AG04449 (cell line): Measurements from ENCODE around the gene GPC3.
"Not testable (repeated sequence)": the region's sequence is repeated elsewhere in the genome, so short reads cannot be mapped to it uniquely, and the experiment has no call there.

ENCODE experiments used
- CTCF ChIA-PET: fragments of 350-600 bp; formaldehyde crosslinking; extraction: SDS; loops from one replicate; lab custom pipeline; 2021; ENCODE audit warnings: antibody characterized with exemption; lab: Yijun Ruan, JAX
- POLR2A ChIA-PET: fragments of 400-600, 350-600 bp; formaldehyde crosslinking; extraction: SDS; loops from one replicate; lab custom pipeline; 2020; ENCODE audit warnings: antibody characterized with exemption, inconsistent platforms; lab: Yijun Ruan, JAX
- DNase-seq: peaks from one replicate; pipeline ENCODE4 v3.0.0-alpha.2; 2010; ENCODE audit warnings: low read depth, low spot score
- H3K4me3 ChIP-seq: 2 replicates; pipeline ENCODE4 v1.5.1; 2011; ENCODE audit warnings: low read depth, mild to moderate bottlenecking, control low read depth, low read length
- TF ChIP-seq, protein P1 (sequence below): IDR thresholded peaks from one replicate; pipeline ENCODE4 v1.5.1; 2011; ENCODE audit warnings: mild to moderate bottlenecking, moderate library complexity, low read length, control low read depth, inconsistent platforms; ENCODE audit not compliant: insufficient read depth; ENCODE audit errors: missing control alignments

GPC3 gene

DNA sequence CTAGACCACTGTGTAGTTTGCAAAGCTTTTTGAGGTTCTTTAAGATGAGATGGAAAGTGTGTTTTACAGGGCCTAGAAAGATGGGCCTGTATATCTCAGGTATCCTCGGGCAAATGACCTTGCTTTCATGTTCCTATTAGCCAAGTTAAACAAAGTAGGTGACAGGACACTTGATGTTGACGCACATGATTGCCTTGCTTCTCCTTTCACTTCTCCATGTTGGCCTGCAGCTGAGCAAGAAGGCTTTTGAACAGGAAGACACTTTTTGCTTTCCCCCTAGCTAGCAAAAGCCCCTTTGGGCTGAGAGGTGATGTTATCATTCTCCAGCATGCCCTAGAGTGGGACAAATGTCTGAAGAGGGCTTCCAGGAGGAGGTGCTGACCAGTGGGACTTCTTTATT, 202.1 kb downstream of the GPC3 start:
- CTCF ChIA-PET, result interaction anchor here (2.2 kb wide), 1 partner anchor 9 kb away, joined by 13 read pairs; no protein-coding TSS in a partner anchor
- DNase-seq, result no peak
- POLR2A ChIA-PET, result no interaction called here
- H3K4me3 ChIP-seq, result no peak overlapping the region
- TF ChIP-seq, protein P1, sequence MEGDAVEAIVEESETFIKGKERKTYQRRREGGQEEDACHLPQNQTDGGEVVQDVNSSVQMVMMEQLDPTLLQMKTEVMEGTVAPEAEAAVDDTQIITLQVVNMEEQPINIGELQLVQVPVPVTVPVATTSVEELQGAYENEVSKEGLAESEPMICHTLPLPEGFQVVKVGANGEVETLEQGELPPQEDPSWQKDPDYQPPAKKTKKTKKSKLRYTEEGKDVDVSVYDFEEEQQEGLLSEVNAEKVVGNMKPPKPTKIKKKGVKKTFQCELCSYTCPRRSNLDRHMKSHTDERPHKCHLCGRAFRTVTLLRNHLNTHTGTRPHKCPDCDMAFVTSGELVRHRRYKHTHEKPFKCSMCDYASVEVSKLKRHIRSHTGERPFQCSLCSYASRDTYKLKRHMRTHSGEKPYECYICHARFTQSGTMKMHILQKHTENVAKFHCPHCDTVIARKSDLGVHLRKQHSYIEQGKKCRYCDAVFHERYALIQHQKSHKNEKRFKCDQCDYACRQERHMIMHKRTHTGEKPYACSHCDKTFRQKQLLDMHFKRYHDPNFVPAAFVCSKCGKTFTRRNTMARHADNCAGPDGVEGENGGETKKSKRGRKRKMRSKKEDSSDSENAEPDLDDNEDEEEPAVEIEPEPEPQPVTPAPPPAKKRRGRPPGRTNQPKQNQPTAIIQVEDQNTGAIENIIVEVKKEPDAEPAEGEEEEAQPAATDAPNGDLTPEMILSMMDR, result no peak

DNA sequence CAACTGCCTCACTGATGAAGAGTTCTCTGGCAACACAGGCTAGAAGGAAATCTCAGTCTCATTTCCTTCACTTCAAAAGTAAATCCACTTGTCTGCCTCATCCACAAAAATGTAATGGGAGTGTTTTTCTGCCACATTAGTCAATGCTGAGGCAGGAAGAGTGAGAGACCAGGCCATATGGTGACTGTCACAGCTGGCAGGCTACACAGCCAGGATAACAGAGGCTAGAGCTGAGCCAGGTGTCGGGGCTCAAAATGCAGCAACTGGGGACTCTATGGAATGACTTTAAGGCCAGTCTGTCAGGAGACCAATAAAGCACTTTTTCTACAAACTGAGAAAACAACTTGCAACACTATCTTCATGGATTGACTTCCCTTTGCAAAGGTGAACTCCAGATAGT, 204.2 kb downstream of the GPC3 start:
- H3K4me3 ChIP-seq, result no peak overlapping the region
- TF ChIP-seq, protein P1, result no peak
- DNase-seq, result no peak
- CTCF ChIA-PET, result interaction anchor here (1.1 to 1.4 kb wide), 2 partner anchors 10 to 12 kb away, joined by 3 to 4 read pairs; no protein-coding TSS in a partner anchor
- POLR2A ChIA-PET, result no interaction called here

GRCh38 chrX:133776072-133776471, 209.3 kb downstream of the GPC3 start:
- no peak for DNase-seq
- H3K4me3 ChIP-seq, result no peak overlapping the region
- POLR2A ChIA-PET, result no interaction called here
- TF ChIP-seq, protein P1, result peak; percentile 34
- CTCF ChIA-PET, result interaction anchor here (1.0 kb wide), 1 partner anchor 12 kb away, joined by 3 read pairs; no protein-coding TSS in a partner anchor

DNA sequence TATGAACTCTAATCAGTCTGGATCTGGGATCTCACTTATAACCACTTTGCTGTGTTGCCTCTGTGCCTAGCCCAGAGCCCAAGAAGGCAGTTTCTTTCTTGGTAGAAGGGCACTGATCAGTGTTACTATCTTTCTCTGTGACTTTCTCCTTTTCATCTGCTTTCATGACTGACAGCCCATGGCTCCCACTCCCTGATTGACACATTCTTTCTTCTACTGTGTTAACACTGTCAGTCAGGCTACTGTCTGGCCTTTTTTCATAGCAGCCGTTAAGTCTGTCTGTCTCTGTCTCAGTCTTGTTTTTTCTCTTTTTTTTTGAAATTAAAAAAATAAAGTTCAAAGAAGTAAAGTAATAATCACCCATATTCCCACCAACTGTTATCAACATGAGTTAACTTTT, 210.6 kb downstream of the GPC3 start:
- TF ChIP-seq, protein P1, result no peak
- DNase-seq, result no peak
- CTCF ChIA-PET, result interaction anchor here (1.0 kb wide), 1 partner anchor 77 kb away, joined by 3 read pairs; no protein-coding TSS in a partner anchor
- H3K4me3 ChIP-seq, result no peak overlapping the region
- POLR2A ChIA-PET, result no interaction called here

DNA sequence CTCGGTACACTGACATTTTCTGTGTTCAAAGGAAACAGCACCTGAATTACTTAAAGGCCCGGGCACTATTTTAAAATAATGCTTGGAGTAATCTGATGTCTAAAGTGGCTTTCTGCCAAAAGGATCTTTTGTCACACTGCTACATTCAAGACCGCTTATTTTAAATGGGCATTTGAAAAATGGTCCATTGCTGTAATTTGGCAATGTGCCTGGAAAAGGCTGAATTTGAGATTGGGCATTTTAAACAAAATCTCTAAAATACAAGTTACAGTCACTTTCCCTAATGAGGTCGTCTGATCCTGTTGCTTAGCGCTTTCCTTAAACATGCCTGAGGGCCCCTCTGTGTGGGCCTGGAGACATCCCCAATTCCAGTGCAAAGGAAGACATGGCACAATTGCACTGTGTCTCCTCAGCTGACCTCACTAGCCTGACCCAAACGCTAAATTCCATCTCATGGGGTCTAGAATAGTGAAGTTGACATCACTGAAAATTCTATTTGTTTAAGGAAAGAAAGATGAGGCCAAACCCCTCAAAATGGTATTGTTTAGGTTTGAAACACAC, 214.2 kb downstream of the GPC3 start:
- ChIA-PET CTCF (no interaction called here), POLR2A (no interaction called here)
- H3K4me3 ChIP-seq, result no peak overlapping the region
- no peak for DNase-seq
- TF ChIP-seq, protein P1, result no peak

GRCh38 chrX:133762976-133763548, 222.3 kb downstream of the GPC3 start:
- H3K4me3 ChIP-seq, POLR2A ChIA-PET, DNase-seq, CTCF ChIA-PET: not testable (repeated sequence)
